ENCODE results near the gene YWHAG.

Gene YWHAG

DNA sequence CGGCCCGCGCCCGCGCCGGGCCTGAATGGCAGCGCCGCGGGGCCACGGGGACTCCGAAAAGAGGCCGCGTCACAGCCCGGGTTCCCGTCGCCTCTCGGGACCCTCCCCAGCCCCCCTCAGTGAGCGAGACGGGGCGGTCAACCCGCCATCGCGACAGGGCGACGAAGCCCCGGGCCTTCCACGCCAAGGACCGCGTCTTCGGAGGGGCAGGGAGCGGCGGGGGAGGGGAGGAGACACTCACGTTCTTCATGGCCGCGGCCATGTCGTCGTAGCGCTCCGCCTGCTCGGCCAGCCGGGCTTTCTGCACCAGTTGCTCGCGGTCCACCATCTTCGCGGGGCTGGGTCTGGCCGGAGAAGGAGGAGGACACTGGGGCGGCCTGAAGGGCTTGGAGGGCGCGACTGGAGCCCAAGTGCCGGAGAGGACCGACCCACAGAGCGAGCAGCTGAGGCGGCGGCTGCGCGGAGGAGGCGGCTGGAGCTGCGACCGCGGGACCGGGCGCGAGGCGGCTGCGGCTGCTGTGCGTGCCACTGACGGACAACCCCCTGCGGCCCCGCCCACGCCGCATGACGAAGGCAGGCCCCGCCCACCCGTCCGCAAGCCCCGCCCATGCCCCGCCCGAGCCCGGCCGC is at the start of gene YWHAG:
TSS of gene YWHAG (minus strand) at position 511 of the 630 bp plus-strand sequence. CDS start at position 328, 183 bp downstream.
- peak; percentile 83 for ATAC-seq
- TF ChIP-seq, protein P1, sequence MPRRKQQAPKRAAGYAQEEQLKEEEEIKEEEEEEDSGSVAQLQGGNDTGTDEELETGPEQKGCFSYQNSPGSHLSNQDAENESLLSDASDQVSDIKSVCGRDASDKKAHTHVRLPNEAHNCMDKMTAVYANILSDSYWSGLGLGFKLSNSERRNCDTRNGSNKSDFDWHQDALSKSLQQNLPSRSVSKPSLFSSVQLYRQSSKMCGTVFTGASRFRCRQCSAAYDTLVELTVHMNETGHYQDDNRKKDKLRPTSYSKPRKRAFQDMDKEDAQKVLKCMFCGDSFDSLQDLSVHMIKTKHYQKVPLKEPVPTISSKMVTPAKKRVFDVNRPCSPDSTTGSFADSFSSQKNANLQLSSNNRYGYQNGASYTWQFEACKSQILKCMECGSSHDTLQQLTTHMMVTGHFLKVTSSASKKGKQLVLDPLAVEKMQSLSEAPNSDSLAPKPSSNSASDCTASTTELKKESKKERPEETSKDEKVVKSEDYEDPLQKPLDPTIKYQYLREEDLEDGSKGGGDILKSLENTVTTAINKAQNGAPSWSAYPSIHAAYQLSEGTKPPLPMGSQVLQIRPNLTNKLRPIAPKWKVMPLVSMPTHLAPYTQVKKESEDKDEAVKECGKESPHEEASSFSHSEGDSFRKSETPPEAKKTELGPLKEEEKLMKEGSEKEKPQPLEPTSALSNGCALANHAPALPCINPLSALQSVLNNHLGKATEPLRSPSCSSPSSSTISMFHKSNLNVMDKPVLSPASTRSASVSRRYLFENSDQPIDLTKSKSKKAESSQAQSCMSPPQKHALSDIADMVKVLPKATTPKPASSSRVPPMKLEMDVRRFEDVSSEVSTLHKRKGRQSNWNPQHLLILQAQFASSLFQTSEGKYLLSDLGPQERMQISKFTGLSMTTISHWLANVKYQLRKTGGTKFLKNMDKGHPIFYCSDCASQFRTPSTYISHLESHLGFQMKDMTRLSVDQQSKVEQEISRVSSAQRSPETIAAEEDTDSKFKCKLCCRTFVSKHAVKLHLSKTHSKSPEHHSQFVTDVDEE (CRISPR knock-in tag; IDR thresholded peaks at IDR 0.05) = peak; percentile 28; the same call in 1 of the 2 replicates
- TF ChIP-seq ZFP30 (CRISPR knock-in tag; IDR thresholded peaks at IDR 0.05) (no peak), ISL1 (CRISPR knock-in tag; IDR thresholded peaks at IDR 0.05) (no peak), GLIS3 (CRISPR knock-in tag; IDR thresholded peaks at IDR 0.05) (no peak), ESRRG (CRISPR knock-in tag; IDR thresholded peaks at IDR 0.05) (no peak), ZFP3 (CRISPR knock-in tag; IDR thresholded peaks at IDR 0.05) (peak; percentile 55; the same call in 1 of the 2 replicates), ZC3H10 (CRISPR knock-in tag; IDR thresholded peaks at IDR 0.05) (no peak), ZNF8 (CRISPR knock-in tag; IDR thresholded peaks at IDR 0.05) (no peak), ZNF565 (CRISPR knock-in tag; conservative IDR thresholded peaks at IDR 0.05; ENCODE audit: low read depth) (no peak), RARB (CRISPR knock-in tag; IDR thresholded peaks at IDR 0.05) (no peak), TCF4 (CRISPR knock-in tag; IDR thresholded peaks at IDR 0.05; ENCODE audit: borderline replicate concordance) (no peak), SNAI2 (CRISPR knock-in tag; IDR thresholded peaks at IDR 0.05) (no peak)
- TF ChIP-seq, protein P2, sequence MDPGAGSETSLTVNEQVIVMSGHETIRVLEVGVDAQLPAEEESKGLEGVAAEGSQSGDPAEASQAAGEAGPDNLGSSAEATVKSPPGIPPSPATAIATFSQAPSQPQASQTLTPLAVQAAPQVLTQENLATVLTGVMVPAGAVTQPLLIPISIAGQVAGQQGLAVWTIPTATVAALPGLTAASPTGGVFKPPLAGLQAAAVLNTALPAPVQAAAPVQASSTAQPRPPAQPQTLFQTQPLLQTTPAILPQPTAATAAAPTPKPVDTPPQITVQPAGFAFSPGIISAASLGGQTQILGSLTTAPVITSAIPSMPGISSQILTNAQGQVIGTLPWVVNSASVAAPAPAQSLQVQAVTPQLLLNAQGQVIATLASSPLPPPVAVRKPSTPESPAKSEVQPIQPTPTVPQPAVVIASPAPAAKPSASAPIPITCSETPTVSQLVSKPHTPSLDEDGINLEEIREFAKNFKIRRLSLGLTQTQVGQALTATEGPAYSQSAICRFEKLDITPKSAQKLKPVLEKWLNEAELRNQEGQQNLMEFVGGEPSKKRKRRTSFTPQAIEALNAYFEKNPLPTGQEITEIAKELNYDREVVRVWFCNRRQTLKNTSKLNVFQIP (CRISPR knock-in tag; IDR thresholded peaks at IDR 0.05; ENCODE audit: borderline replicate concordance, low read depth) = no peak

DNA sequence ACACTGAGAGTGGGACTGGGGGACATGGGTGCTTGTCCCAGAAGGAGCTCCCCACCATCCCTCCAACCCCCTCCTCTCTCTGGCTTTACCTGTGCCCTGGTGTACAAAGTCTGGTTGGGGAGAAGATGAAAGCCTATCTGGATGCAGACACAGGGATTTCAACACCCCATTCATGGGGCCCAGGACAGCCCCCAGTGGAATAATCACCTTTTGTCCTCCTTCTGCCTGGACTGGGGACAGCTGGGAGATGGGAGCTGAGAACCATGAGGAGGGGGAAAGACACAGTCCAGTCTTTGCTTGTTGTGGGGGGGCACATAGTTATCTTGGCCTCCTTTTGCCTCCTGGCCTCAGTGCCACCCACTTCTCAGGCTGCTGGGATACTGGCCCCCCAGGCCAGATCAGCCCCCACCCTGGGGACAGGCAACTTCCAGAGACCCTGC is 49.4 kb upstream of the YWHAG start:
- ATAC-seq = no peak
- TF ChIP-seq CSDC2 (CRISPR knock-in tag; IDR thresholded peaks at IDR 0.05) = no peak
- TF ChIP-seq OSR1 (CRISPR knock-in tag; IDR thresholded peaks at IDR 0.05) = no peak
- TF ChIP-seq ZNF565 (CRISPR knock-in tag; conservative IDR thresholded peaks at IDR 0.05; ENCODE audit: low read depth) = no peak
- no peak for TF ChIP-seq CREB5 (CRISPR knock-in tag; IDR thresholded peaks at IDR 0.05; ENCODE audit: low read depth)
- no peak for TF ChIP-seq RARB (CRISPR knock-in tag; IDR thresholded peaks at IDR 0.05)
- no peak for TF ChIP-seq GLIS3 (CRISPR knock-in tag; IDR thresholded peaks at IDR 0.05)
- TF ChIP-seq ZFP3 (CRISPR knock-in tag; IDR thresholded peaks at IDR 0.05) = no peak

GRCh38 chr7:76407718-76408117 is 48.9 kb upstream of the YWHAG start:
- no peak for ATAC-seq

More at GRCh38 chr7:76407718-76408117, 48.9 kb upstream of the YWHAG start:
- no peak for TF ChIP-seq BACH2 (CRISPR knock-in tag; IDR thresholded peaks at IDR 0.05; ENCODE audit: borderline replicate concordance)
- no peak for TF ChIP-seq ARNTL (CRISPR knock-in tag; IDR thresholded peaks at IDR 0.05; ENCODE audit: borderline replicate concordance, low read depth)
- TF ChIP-seq ZNF8 (CRISPR knock-in tag; IDR thresholded peaks at IDR 0.05) = no peak
- no peak for TF ChIP-seq ZNF565 (CRISPR knock-in tag; conservative IDR thresholded peaks at IDR 0.05; ENCODE audit: low read depth)
- no peak for TF ChIP-seq ZC3H10 (CRISPR knock-in tag; IDR thresholded peaks at IDR 0.05)
- TF ChIP-seq ESRRG (CRISPR knock-in tag; IDR thresholded peaks at IDR 0.05) = no peak
- TF ChIP-seq, protein P3, sequence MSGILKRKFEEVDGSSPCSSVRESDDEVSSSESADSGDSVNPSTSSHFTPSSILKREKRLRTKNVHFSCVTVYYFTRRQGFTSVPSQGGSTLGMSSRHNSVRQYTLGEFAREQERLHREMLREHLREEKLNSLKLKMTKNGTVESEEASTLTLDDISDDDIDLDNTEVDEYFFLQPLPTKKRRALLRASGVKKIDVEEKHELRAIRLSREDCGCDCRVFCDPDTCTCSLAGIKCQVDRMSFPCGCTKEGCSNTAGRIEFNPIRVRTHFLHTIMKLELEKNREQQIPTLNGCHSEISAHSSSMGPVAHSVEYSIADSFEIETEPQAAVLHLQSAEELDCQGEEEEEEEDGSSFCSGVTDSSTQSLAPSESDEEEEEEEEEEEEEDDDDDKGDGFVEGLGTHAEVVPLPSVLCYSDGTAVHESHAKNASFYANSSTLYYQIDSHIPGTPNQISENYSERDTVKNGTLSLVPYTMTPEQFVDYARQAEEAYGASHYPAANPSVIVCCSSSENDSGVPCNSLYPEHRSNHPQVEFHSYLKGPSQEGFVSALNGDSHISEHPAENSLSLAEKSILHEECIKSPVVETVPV (CRISPR knock-in tag; IDR thresholded peaks at IDR 0.05) = no peak
- TF ChIP-seq SNAI2 (CRISPR knock-in tag; IDR thresholded peaks at IDR 0.05) = no peak
- TF ChIP-seq TOX (CRISPR knock-in tag; IDR thresholded peaks at IDR 0.05; ENCODE audit: borderline replicate concordance) = no peak
- TF ChIP-seq, protein P2 (CRISPR knock-in tag; IDR thresholded peaks at IDR 0.05; ENCODE audit: borderline replicate concordance, low read depth) = no peak
- TF ChIP-seq ZFP30 (CRISPR knock-in tag; IDR thresholded peaks at IDR 0.05) = no peak
- TF ChIP-seq CSDC2 (CRISPR knock-in tag; IDR thresholded peaks at IDR 0.05) = no peak
- TF ChIP-seq CREB5 (CRISPR knock-in tag; IDR thresholded peaks at IDR 0.05; ENCODE audit: low read depth) = no peak

All from SK-N-SH treated with all-trans-retinoic acid at 6 μM for 48 hours (cell line).